Gastrocnemius medialis (tissue), 4 donors: ENCODE data around the gene TCF4. TPM values are rescaled to one million over a fixed set of nuclear protein-coding genes. Genes with fewer than 3 reads are reported as not detected.

Experiments
- ATAC-seq, 2 donors: fragments of 150-250 bp; one replicate each; pipeline ENCODE4 v1.9.1; 2016
- DNase-seq, 2 donors: peaks; one replicate each; pipeline ENCODE4 v3.0.0-alpha.2; 2019
- H3K27ac ChIP-seq, 4 donors: fragments of 200-600 bp; sonication (generic); 1 replicate in 1 of 4; 2 replicates in 3 of 4; pipeline ENCODE4 v1.5.1; 2016 to 2018; ENCODE audit warnings: mild to moderate bottlenecking in 2 of 4, moderate library complexity in 1 of 4
- H3K27me3 ChIP-seq, 3 donors: fragments of 200-600 bp; sonication (generic) in 2 of 3; 1 replicate in 1 of 3; 2 replicates in 2 of 3; pipeline versions ENCODE4 v1.5.1 to v1.6.0; 2016 to 2019; ENCODE audit warnings: mild to moderate bottlenecking in 1 of 3, moderate library complexity in 1 of 3
- H3K36me3 ChIP-seq, 2 donors: fragments of 200-600 bp; sonication (generic) in 1 of 2; one replicate each; pipeline ENCODE4 v1.5.1; 2017 to 2018
- H3K4me1 ChIP-seq, 2 donors: fragments of 200-600 bp; sonication (generic) in 1 of 2; one replicate each; pipeline ENCODE4 v1.5.1; 2016 to 2017; ENCODE audit warnings: mild to moderate bottlenecking in 2 of 2
- H3K4me3 ChIP-seq, 4 donors: fragments of 200-600 bp; sonication (generic) in 3 of 4; 1 replicate in 1 of 4; 2 replicates in 3 of 4; pipeline ENCODE4 v1.5.1; 2016 to 2019; ENCODE audit warnings: mild to moderate bottlenecking in 2 of 4
- H3K9me3 ChIP-seq, 3 donors: fragments of 200-600 bp; sonication (generic) in 2 of 3; 1 replicate in 1 of 3; 2 replicates in 2 of 3; pipeline ENCODE4 v1.5.1; 2016 to 2019
- POLR2A ChIP-seq, 2 donors: fragments of 450-650 bp; IDR thresholded peaks; one replicate each; pipeline ENCODE4 v1.6.1; 2017; ENCODE audit warnings: antibody characterized with exemption in 2 of 2, mild to moderate bottlenecking in 2 of 2, moderate library complexity in 2 of 2
- in situ Hi-C, 4 donors: fragments of 200-750 bp; cut with MboI; loops; one replicate each; pipeline versions ENCODE4 v1.15.0 to v1.8.0; 2017; ENCODE audit warnings: low sequenced_read_pairs in 4 of 4
- intact Hi-C: fragments of 100-400 bp; cut with DNase I; formaldehyde crosslinking; loops from one replicate; pipeline ENCODE4 v1.15.1; 2023; ENCODE audit warnings: low total_unique reads
- total RNA-seq, 4 donors: library from RNA; depleted of rRNA; stranded (reverse); fragments of >200 nt; gene quantifications; one replicate each; pipeline versions ENCODE4 v1.1.0 to v1.2.3, GENCODE V29; 2016
- TF ChIP-seq, protein P1 (sequence below), 5 experiments: fragments of 450-650 bp in 3 of 5; fragments of 200-600 bp in 2 of 5; sonication (generic) in 2 of 5; IDR thresholded peaks in 4 of 5; conservative IDR thresholded peaks in 1 of 5; 1 replicate in 4 of 5; 2 replicates in 1 of 5; pipeline ENCODE4 v1.5.1; 2016 to 2019; ENCODE audit warnings: antibody characterized with exemption in 5 of 5, mild to moderate bottlenecking in 3 of 5, moderate library complexity in 3 of 5

Gene TCF4
- total RNA-seq, 4 donors from 2014 or later, result 40.3 to 60.6 (median 53.6) TPM

DNA sequence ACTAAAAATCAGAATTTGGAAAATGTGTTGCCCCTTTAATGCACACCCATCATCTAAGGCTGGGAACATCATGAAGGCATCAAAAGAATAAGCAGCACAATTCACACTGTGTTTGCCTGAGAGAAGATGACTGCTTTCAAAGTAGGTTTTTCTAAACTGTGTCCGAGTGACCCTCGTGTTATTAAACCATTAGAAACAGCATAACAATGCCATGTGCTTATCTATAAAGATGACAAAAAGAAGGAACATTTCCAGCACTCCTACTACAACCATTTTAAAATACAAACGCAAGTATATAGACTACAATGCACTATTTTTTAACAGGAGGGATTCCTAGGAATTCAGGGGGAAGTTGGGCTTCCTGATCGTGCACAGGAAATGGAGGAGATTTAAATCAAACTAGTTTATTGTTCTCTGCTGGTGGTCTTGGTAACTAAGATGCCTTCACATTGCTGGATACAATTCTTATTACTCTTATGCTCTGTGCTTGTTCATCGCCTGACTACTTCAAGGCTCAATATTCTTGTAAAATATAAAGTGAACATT lies 322.8 kb downstream of the TCF4 start:
- H3K36me3 ChIP-seq, result peaks cover 0 to 51% of the 10 kb centered on the region in 2 donors
- H3K4me1 ChIP-seq, result peaks cover 23 to 38% of the 10 kb centered on the region in 2 donors
- ATAC-seq (no peak), DNase-seq (no peak)
- in situ Hi-C loops (no loop called here), intact Hi-C loops (no loop called here)
- no peak for TF ChIP-seq POLR2A (IDR thresholded peaks at IDR 0.05)
- TF ChIP-seq, protein P1, sequence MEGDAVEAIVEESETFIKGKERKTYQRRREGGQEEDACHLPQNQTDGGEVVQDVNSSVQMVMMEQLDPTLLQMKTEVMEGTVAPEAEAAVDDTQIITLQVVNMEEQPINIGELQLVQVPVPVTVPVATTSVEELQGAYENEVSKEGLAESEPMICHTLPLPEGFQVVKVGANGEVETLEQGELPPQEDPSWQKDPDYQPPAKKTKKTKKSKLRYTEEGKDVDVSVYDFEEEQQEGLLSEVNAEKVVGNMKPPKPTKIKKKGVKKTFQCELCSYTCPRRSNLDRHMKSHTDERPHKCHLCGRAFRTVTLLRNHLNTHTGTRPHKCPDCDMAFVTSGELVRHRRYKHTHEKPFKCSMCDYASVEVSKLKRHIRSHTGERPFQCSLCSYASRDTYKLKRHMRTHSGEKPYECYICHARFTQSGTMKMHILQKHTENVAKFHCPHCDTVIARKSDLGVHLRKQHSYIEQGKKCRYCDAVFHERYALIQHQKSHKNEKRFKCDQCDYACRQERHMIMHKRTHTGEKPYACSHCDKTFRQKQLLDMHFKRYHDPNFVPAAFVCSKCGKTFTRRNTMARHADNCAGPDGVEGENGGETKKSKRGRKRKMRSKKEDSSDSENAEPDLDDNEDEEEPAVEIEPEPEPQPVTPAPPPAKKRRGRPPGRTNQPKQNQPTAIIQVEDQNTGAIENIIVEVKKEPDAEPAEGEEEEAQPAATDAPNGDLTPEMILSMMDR (IDR thresholded peaks at IDR 0.05 in 4 of 5, conservative IDR thresholded peaks at IDR 0.05 in 1 of 5), result no peak
- H3K9me3 ChIP-seq, result no peaks in the 10 kb centered on the region
- H3K4me3 ChIP-seq, result no peak overlapping the region
- no peaks in the 10 kb centered on the region for H3K27me3 ChIP-seq
- peak overlapping the region; percentile 24 to 76 (median 60) for H3K27ac ChIP-seq

DNA sequence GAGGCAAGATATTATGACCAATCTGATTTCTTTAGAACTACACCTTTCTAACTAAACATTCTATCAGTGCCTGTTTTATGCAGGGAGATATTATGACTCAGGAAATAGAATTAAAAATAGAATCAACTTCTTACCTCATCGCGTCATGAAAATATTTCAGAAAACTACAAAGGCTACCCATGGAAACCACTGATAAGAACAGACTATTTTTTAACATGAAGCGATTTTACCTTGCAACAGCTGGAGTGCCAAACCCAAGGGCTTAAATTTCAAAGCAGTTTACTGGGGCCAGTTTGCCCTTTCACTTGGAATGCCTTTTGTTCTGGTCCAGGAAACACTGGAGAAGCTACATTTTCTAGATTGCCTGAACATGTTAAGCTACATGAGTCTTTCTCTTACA lies 323.9 kb downstream of the TCF4 start:
- DNase-seq (no peak), ATAC-seq (peak in 1 of 2 donors; percentile 58)
- H3K4me1 ChIP-seq, result peaks cover 23 to 38% of the 10 kb centered on the region in 2 donors
- intact Hi-C loops, result no loop called here
- H3K27ac ChIP-seq, result peak overlapping the region; percentile 24 to 76 (median 60)
- peaks cover 0 to 50% of the 10 kb centered on the region in 2 donors for H3K36me3 ChIP-seq
- H3K4me3 ChIP-seq, result no peak overlapping the region
- H3K27me3 ChIP-seq, result no peaks in the 10 kb centered on the region
- TF ChIP-seq POLR2A (IDR thresholded peaks at IDR 0.05), result no peak
- TF ChIP-seq, protein P1 (IDR thresholded peaks at IDR 0.05 in 4 of 5, conservative IDR thresholded peaks at IDR 0.05 in 1 of 5), result no peak
- H3K9me3 ChIP-seq, result no peaks in the 10 kb centered on the region
- in situ Hi-C loops, result no loop called here

DNA sequence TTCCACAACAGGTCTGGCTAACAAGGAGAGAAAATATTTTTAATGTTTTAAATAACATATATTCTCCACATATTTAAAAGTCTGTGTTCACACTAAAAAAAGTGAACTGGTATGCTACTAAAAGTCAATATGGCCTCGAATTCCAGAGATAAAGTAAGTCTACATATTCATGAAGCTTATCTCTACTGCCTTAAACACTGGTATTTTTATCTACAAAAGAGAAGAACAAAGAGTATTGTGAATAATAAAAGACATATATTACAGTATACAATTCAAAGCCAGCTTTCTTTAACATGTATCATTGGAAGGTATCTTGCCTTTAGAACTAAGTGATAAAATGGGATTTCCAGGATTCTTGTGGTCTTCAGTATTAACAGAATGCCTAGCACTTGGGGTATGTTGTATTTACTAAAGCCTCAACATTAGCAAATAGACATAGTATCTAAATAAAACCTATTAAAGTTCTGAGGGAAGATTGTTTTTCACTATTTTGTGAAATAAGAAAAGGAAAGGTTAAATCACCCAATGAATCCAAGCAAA lies 325.9 kb downstream of the TCF4 start:
- Histone ChIP-seq H3K36me3 (peaks cover 0 to 47% of the 10 kb centered on the region in 2 donors), H3K4me3 (no peak overlapping the region), H3K9me3 (no peaks in the 10 kb centered on the region), H3K27me3 (no peaks in the 10 kb centered on the region), H3K27ac (no peak overlapping the region), H3K4me1 (peaks cover 23 to 30% of the 10 kb centered on the region in 2 donors)
- in situ Hi-C loops (no loop called here), intact Hi-C loops (no loop called here)
- TF ChIP-seq, protein P1 (IDR thresholded peaks at IDR 0.05 in 4 of 5, conservative IDR thresholded peaks at IDR 0.05 in 1 of 5), result no peak
- TF ChIP-seq POLR2A (IDR thresholded peaks at IDR 0.05), result no peak
- ATAC-seq, result no peak
- no peak for DNase-seq

DNA sequence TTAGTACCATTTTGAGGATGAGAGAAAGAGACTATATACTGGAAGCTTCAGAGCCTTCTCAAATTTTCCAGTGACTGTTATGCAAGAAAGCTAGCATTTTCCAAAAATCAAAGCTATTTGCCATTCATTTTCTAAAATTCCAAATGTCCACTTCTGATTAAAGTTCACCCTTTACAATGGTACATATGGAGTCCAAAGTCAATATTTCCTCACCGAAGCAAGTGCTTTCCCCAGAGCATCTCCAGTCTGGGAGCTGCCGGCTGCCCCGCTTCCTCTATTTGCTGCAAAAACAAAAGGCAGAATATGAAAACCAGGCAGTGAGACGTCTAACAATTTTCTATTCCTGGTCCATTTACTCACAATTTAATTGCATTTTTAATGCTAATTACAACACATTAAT lies 326.7 kb downstream of the TCF4 start:
- DNase-seq (no peak), ATAC-seq (no peak)
- Histone ChIP-seq H3K4me3 (no peak overlapping the region), H3K27ac (no peak overlapping the region), H3K4me1 (peaks cover 23 to 30% of the 10 kb centered on the region in 2 donors), H3K36me3 (peaks cover 0 to 47% of the 10 kb centered on the region in 2 donors), H3K27me3 (no peaks in the 10 kb centered on the region), H3K9me3 (no peaks in the 10 kb centered on the region)
- in situ Hi-C loops, result no loop called here
- TF ChIP-seq, protein P1 (IDR thresholded peaks at IDR 0.05 in 4 of 5, conservative IDR thresholded peaks at IDR 0.05 in 1 of 5), result no peak
- TF ChIP-seq POLR2A (IDR thresholded peaks at IDR 0.05), result no peak
- intact Hi-C loops, result no loop called here
